Measurements from ENCODE around the gene TMEM127.

The TMEM127 gene

GRCh38 chr2:96204836-96205624 is 60.8 kb downstream of the TMEM127 start:
- no peak for DNase-seq

- no peak for DNase-seq
These were observed 62.4 kb downstream of the TMEM127 start for GRCh38 chr2:96203130-96204028.

GRCh38 chr2:96202152-96202854 is 63.5 kb downstream of the TMEM127 start:
- peak; percentile 64 for DNase-seq

- DNase-seq, result no peak
These were observed 64.5 kb downstream of the TMEM127 start for GRCh38 chr2:96201338-96201737.

GRCh38 chr2:96198921-96199320 is 66.9 kb downstream of the TMEM127 start:
- DNase-seq, result no peak
